ENCODE results near the gene FAM117A.

Gene FAM117A, protein sequence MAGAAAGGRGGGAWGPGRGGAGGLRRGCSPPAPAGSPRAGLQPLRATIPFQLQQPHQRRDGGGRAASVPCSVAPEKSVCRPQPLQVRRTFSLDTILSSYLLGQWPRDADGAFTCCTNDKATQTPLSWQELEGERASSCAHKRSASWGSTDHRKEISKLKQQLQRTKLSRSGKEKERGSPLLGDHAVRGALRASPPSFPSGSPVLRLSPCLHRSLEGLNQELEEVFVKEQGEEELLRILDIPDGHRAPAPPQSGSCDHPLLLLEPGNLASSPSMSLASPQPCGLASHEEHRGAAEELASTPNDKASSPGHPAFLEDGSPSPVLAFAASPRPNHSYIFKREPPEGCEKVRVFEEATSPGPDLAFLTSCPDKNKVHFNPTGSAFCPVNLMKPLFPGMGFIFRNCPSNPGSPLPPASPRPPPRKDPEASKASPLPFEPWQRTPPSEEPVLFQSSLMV

DNA sequence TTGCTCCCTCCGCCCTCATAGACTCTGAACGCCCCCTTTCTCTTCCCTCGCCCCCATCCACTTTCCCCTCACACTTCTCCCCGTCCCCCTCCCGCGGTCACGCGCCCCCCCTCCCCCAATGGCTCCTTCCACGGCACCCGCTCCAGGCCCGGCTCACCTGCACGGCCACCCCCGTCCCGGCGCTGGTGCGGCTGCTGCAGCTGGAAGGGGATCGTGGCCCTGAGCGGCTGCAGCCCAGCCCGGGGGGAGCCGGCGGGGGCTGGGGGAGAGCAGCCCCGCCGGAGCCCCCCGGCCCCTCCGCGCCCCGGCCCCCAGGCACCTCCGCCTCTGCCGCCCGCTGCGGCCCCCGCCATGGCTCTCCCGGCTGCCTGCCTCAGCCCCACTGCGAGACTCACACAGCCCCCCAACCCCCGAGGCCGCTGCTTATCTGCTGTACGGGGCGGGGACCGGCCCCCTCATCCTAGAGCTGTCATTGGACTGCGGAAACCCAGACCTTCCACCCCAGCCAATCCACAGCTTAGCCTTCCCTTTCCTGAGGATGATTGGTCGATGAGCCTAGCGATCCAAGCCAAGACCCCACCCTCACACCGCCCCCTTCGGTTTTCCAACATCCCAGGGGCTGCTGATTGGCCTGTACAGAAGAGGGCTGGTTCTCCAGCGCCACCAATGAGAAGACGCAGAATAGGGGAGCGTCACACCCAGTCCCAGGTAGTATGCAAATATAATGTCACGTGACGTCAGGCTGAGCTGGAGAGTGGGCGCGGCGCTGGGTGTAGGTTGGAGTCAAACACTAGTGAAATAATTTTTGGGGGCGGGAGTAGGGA lies at the start of gene FAM117A:
TSS of gene FAM117A (minus strand) at position 397 of the 824 bp plus-strand sequence. CDS start at position 353, 44 bp downstream.
- peak; percentile 98 for DNase-seq

DNA sequence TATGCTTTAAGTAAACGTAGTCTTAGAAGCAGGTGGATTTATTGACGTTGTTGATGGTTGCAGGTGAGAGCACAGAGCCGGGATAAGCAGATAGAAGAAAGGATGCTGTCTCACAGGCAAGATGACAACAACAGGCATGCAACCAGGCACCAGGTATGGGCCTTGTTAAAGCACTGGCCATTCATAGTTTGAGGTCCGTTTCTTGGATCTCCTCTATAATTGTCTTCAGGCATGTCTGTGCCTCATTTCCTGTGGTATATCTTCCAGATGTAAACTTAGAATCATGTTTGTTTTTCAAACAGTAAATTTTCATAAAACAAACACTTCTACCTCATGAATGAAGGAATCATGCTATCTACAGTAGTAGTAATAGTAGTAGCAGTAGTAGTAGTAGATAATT lies 45.1 kb upstream of the FAM117A start:
- DNase-seq, result no peak

DNA sequence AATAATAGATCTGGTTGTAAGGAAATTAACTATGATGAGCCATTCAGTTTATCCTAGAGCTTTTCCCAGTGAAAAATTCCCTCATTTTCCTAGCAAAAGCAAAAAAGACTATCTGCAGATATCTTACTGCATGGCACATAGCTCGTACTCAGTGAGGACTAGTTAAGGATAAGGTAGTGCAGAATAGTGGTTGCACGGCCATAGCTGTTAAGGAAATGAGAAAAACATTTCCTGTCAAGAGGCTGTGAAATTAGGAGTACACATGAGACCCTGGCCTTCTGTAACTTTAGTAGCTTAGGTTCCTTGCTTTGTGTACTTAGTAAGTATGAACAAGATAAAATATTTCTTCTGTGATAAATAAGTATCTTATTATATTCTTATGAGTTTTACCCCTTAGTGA lies 34.8 kb upstream of the FAM117A start:
- DNase-seq, result no peak

DNA sequence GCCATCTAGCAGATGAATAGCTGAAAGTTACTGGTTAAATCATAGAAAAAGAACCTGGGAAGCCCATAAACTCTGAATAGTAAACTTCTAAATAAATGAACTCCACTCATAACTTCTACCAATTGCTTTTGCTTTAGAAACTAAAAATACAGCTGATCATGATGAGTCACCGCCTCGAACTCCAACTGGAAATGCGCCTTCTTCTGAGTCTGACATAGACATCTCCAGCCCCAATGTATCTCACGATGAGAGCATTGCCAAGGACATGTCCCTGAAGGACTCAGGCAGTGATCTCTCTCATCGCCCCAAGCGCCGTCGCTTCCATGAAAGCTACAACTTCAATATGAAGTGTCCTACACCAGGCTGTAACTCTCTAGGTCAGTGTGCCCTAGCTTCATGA lies 34.3 kb upstream of the FAM117A start:
- DNase-seq, result no peak

DNA sequence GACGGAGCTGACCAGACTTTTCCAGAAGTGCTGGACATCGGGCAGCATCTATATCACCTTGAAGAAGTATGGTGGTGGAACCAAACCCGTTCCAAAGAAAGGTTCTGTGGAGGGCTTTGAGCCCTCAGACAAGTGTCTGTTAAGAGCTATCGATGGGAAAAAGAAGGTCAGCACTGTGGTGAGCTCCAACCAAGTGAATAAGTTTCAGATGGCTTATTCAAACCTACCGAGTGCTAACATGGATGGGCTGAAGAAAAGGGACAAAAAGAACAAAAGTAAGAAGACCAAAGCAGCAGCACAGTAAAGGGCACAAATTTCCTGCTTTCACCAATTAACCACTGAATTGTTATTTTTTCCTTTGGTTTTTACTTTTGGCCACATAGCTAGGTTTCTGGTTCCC lies 31.4 kb upstream of the FAM117A start:
- DNase-seq, result no peak

DNA sequence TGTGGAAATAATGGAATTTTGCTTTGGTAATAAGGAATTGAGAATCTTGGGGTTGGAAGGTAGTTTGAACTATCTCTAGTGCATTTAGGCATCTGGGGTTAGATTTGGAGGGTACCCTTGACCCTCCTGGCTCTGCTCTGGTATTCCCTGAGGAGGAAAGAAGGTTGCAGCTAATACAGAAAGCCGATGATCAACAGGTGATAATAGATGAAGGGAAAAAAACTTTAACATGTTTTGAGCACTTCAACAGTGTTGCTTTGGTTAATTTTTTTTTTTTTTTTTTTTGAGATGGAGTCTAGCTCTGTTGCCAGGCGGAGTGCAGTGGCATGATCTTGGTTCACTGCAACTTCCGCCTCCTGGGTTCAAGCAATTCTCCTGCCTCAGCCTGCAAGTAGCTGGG lies 29.4 kb upstream of the FAM117A start:
- no peak for DNase-seq

DNA sequence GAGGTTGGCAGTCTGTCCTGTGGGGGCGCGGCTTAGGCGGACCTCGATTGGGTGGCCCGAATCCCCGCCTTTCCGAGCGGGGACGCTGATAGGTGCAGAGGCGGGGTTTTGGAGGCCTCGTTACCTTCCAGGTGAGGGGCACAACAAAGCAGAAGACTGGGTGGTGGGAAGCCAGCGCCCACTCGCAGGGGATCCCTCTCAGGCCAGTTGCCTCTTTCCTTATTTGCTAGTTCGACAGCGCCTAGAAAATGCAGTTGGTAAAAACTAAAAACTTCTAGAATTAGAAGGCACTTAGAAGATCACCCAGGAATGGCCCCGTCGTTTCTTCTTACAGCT lies 25.3 kb upstream of the FAM117A start:
- DNase-seq, result no peak

DNA sequence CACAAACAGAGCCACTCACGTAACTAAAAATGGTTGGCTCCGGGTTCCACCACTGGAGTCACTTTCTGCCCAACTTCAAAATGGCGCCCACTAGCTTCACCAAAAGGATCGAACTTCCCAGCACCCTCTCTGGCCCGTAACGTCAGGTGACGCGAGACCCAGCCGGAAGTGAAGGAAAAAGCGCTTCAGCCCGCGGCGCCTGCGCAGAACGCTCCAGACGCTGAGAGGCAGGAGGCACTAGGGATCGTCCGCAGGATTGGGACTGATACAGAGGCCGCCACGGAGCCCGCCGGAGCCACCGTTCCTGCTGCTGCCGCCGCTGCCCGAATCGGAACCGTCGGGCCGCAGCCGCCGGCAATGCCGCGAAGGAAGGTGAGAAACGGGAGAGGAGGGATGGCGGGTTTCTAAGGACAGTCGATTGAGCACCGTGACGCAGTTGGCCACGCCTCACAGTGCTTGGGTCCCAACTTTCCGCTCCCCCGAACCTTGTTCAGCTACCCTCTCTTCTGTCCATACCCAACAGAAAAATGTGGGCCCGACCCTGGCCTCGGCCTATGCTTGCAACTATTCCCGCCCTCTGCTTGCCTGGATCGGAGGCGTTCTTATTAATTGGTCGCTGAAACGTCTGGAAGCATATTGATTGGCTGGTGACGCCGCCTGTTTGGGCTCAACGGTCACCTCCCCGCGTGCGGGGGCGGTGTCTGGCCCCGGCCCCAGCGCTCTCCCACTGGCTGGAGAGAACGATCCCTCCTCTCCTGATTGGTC lies 24.7 kb upstream of the FAM117A start, which contains the start of gene KAT7:
TSS of gene KAT7 (plus strand) at position 204 of the 765 bp plus-strand sequence. CDS start at position 358, 154 bp downstream.
- DNase-seq, result peak; percentile 99

DNA sequence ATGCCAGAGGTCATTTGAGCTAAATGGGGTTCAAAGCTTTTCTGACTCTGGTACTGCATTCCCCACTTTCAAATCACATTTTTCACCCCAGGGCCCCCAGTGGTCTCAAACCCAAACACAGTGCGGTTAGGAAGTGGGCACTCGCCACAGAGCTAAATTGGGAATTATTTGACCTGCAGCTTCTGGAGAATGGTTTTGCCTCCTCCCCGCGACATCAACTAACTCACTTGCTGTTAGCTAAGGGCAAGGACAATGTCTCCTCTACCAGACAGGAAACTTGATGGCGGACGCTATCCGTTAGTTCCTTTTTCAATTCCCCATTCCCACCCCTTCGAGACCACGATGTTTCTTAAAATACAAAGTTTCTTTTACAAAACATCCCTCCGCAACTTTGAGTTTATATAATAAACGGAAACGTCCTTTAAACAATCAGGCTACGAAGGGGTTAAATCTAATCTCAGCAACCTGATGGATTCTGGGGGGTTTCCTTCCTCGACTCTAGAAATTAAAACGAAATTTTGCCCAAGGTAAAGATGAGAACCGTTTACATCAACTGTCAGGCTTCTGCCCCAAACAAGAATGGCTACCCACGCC lies 24.1 kb upstream of the FAM117A start:
- peak; percentile 30 for DNase-seq

DNA sequence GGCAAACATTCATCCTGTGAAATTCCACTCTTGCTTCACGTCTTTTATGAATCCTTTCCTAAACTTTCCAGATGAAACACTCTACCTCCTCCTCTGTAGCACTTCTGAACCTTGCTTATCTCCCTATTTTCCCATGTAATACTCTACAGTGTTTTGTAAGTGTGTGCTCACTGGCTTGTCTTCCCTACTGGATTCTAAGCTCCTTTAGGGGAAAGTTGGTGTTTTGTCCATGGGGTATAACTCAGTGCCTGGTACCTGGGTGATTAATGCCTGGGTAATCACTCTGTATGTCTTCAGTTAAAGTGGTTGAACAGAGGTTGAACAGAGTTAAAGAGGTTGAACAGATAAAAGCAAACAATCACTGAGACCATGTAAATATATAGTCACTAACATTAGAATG lies 20.7 kb upstream of the FAM117A start:
- DNase-seq, result no peak

DNA sequence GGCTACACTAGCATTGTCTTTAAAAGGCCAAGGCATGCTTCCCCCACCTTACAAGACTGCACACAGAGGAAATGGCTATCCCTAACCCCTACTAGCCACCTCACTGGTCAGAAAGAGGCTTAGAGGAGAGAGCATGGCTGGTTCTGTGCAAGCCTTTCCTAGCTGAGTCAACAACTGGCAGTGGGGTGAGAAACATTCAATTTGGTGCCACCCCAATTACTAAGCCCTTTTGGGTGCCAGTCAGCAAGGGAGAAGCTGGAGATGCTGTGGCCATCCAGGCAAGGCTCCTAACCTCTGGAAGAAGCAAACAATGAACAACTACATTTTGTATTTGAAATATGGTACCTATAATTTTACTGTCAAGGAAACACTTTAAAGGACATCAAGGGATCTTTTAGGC lies 19.9 kb upstream of the FAM117A start:
- DNase-seq, result no peak

DNA sequence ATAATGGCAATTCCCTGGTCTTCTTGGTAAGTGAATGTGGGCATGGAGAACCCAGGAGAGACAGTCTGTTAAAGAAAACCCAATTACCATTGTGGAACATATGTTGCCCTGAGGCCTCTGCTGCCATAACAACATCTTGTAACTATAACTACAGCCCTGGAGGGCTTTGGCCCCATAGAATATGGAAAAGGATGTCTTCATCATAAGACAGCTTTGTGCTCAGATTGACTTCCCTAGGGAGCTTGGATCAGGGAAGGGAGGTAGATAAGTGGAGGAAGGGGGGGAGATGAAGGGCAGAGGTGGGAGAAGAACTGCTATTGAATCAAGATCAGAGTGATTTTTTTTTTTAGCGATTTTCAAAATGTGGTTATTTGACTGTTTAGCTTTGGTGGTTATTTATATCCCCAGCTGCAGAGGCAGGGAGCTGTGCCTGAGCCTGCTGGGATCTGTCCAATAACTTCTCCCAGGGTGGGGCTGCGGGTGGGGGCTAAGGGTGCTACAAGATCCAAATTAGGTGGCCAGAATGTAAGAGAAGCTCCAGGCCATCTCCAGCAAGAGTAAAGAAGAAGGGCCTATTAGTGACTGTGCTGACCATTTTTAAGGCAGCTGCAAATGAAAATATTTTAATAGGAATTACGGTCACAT lies 19.3 kb upstream of the FAM117A start:
- no peak for DNase-seq

DNA sequence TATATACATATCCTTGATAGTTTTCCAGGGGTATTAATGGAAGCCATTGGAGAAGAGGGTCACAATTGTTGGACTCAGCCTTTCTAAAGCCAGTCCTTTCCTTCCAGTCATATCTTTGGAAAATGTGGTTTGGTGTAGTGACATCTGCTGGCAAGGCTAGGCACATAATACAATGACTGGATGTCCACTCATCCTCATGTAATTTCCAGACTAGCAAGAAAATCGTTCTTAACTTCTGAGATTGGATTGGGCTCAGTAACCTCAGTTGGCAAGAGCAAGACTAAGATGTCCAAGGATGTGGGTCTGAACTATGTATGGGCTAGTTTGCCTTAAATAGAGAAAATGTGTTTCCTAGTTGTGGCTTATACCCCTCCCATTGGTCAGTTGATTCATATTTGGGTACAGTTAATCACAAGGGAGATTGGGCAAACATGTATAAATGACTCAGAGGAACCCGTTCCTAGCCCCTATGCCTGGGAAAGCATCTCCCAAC lies 15.9 kb upstream of the FAM117A start:
- DNase-seq, result peak; percentile 58

DNA sequence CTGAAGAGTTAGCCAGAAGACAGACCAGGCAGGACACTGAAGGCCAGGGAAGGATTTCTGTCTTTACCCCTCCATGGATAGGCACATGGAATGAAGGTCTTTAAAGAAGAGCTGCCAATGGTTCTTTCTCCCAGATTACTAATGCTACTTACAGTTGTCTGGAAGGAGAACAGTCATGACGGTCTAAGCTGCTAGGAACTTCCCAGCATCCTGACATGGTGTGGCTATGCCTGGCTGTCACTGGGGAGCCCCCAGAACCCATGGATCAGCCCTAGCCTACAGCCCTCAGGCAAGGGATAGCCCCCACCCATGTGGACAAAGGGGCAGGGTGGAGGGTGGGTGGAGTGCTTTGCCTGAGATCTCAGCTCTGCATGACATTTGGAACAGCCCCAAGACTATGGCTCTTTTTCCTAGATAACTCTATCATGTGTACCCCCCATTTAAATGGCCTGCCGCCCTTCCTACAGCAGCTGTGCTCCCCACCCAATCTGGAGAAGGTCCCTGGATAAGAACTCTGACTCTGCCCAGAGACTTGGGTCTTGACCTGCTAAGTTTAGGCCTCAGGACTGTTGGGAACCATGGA lies 15.3 kb upstream of the FAM117A start:
- DNase-seq, result no peak

DNA sequence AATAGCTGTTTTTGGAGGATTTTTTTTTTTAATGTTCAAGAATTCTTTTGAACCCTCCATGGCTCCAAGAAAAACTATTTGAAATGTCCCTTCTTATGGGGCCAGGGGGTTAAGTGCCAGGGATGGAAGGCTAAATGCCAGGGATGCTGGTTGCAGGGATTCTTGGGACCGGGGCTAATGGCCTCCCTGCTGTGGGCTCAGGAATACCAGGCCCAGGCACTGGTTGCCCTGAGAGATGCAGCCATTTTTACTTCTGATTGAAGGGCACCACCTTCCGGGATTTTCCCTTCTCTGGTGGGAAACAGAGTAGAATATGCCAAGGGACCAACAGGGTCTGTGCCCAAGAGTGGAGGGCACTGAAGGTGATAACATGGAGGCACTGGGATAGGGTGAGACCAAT lies 13.6 kb upstream of the FAM117A start:
- DNase-seq, result no peak

DNA sequence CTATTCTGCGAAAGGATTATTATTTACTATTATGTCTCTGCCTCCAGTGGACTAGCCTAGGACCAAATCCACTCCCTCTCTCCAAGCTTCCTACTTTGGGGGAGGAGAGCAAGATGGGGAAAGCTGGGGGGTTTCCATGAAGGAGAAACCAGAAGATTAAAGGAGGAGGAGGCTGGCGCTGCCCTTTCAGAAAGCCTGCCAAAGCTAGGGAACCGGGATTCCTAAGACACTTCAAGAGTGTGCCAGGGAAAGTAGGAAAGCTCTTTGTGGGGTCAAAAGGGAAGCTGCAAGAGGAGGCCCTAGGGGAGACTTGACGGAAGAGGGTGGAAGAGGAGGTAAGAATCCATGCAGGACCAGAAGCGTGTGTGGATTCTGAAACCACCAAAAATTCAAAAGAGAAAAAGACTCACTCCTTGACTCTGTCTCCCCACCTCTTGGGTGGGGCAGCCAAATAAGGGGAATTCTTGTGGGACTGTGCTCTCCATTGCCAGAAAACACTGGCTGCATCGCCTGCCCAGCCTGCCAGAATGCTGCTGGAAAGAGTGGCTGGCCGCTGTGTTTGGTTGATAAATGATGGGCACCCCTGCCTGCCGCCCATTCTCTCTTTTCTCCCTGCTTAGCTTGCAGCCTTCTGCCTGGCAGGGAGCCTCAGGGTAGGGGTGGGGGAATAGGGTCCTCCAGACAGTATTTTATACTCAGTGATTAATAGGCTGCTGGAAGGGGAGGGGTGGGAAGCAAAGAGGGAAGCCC lies 12.8 kb upstream of the FAM117A start:
- DNase-seq, result no peak

DNA sequence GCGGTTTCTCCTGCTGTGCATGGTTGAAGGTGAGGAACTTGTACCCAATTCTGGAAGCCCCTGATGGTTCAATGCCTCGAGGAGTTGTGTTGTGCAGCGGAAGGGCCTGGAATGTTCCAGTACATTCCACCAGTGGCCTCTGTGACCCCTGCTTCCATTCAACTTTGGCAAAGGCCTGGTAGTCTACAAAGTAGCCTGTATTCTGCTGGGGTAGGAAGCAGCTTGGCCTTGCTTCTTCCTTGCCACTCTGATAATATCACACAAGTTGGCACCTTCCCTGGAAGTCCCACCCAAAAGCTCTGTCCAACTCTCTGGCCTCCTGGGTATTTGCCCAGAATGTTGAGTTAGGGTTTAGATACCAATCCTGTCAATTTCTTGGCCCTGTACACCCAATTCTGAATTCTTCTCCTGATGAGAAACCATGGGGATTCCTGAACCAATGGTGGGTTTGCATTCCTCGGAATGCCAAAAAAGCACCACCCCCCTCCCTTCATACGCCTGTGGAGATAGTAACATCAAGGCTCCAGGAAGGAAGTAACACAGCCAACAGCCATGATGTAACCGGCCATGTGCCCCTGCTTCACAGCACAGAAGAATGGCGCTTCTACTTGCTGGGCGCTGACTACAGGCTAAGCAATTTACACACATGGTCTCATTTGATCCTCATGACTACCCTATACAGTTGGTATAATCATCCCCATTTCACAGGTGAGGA lies 11.8 kb upstream of the FAM117A start:
- DNase-seq, result no peak

DNA sequence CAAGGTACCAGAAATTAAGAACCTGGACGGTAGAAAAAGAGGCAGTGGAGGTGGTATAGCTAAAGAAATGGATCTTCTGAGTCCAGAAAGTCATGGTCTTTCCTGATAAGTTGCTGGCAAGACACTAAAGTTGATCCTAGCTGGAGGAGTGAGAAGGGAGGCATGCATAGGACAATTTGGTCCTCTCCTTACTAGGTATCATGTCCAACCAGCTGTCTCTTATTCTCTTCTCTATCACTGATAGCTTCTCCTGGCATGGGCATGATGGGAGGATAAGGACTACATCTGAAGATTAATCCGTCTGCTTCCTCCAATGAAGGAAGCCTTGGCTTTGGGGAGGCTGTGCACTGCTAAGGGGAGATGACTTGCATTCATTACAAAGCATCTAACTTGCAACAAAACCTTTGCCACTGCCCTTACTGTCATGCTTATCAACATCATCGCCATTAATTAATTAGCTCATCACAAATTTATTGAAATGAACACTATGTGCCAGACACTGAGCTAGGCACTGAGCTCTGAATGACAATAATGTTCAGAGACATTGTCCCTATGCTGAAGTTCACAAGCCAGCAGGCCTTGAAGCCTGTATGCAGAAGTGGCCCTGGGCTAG lies 3.1 kb upstream of the FAM117A start:
- no peak for DNase-seq

DNA sequence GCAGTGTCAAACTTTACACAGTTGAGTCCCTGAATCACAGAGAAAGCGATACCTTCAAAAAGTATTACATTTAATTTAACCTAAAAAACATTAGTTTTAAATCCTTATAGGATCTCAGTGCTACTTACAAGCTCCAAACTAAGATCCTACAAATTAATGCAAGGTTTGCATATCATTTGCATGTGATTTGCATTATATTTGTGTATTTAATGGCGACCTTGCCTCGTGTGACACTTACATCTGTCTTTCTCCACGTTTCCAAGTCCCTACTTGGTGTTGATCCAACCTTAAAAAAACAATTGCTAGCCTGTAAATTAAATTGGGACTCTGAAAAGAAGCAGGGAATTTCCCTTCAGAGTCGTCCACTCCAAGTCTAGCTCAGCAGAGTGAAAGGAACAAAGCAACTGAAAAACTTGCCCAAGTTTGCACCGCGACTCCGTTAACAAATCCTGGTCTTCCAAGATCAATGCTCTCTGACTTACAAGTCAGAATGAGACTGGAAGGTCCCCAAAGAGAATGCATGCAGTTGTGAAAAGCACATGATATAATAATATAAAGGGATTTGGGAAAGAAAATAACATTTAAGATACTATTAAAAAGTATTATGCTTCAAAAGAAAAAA lies 739 bp upstream of the FAM117A start:
- DNase-seq, result no peak

Measured in activated CD4-positive, alpha-beta T cell treated with anti-CD3 and anti-CD28 coated beads, Interleukin-2, Interleukin-6, amounts not matched to agents 100 ng/mL and 50 ng/mL, durations not matched to agents 16 hours and 8 hours (primary cell).